Measurements from ENCODE around the gene GDF15. TPM values are rescaled to one million over a fixed set of nuclear protein-coding genes. Genes with fewer than 3 reads are reported as not detected.
"Not testable (repeated sequence)": the region's sequence is repeated elsewhere in the genome, so short reads cannot be mapped to it uniquely, and the experiment has no call there.

The GDF15 gene
- total RNA-seq, 2 donors from 2014 or later = 0.29 to 1.4 TPM

- Mint-ChIP-seq H3K9me3 (no peaks in the 10 kb centered on the region), H3K36me3 (no peaks in the 10 kb centered on the region), H3K27ac (no peak overlapping the region)
- DNase-seq (ENCODE audit: low spot score in 2 of 2) = no peak
- no peak for ATAC-seq
These were observed 13.1 kb downstream of the GDF15 start for GRCh38 chr19:18399008-18399407.

- ATAC-seq (peak in 1 of 2 donors; percentile 38), DNase-seq (ENCODE audit: low spot score in 2 of 2) (no peak)
- no peak overlapping the region for H3K27ac Mint-ChIP-seq
- H3K36me3 Mint-ChIP-seq = no peaks in the 10 kb centered on the region
- H3K9me3 Mint-ChIP-seq = no peaks in the 10 kb centered on the region
These were observed 15.7 kb downstream of the GDF15 start for GRCh38 chr19:18401580-18402112.

- not testable (repeated sequence) for DNase-seq (ENCODE audit: low spot score in 2 of 2); H3K27ac Mint-ChIP-seq; H3K9me3 Mint-ChIP-seq; H3K36me3 Mint-ChIP-seq; ATAC-seq
These were observed 16.7 kb downstream of the GDF15 start for GRCh38 chr19:18402455-18403248.

- not testable (repeated sequence) for H3K9me3 Mint-ChIP-seq; H3K36me3 Mint-ChIP-seq; ATAC-seq; DNase-seq (ENCODE audit: low spot score in 2 of 2); H3K27ac Mint-ChIP-seq
These were observed 19.8 kb downstream of the GDF15 start for GRCh38 chr19:18405754-18406153.

- H3K36me3 Mint-ChIP-seq = no peaks in the 10 kb centered on the region
- DNase-seq (ENCODE audit: low spot score in 2 of 2) = no peak
- no peaks in the 10 kb centered on the region for H3K9me3 Mint-ChIP-seq
- ATAC-seq = no peak
- no peak overlapping the region for H3K27ac Mint-ChIP-seq
These were observed 20.8 kb downstream of the GDF15 start for GRCh38 chr19:18406749-18407148.

- Mint-ChIP-seq H3K36me3 (no peaks in the 10 kb centered on the region), H3K27ac (no peak overlapping the region), H3K9me3 (no peaks in the 10 kb centered on the region)
- DNase-seq (ENCODE audit: low spot score in 2 of 2) = peak in 1 of 2 donors; percentile 49
- ATAC-seq = peak in 1 of 2 donors; percentile 33
These were observed 22.1 kb downstream of the GDF15 start for GRCh38 chr19:18408053-18408476.

- H3K36me3 Mint-ChIP-seq = no peaks in the 10 kb centered on the region
- H3K27ac Mint-ChIP-seq = no peak overlapping the region
- no peaks in the 10 kb centered on the region for H3K9me3 Mint-ChIP-seq
- DNase-seq (ENCODE audit: low spot score in 2 of 2) (no peak), ATAC-seq (no peak)
These were observed 26.8 kb downstream of the GDF15 start for GRCh38 chr19:18412610-18413239.

GRCh38 chr19:18414504-18415177, 28.7 kb downstream of the GDF15 start:
- H3K27ac Mint-ChIP-seq = no peak overlapping the region
- ATAC-seq (no peak), DNase-seq (ENCODE audit: low spot score in 2 of 2) (no peak)
- H3K36me3 Mint-ChIP-seq = peaks cover 0 to 6% of the 10 kb centered on the region in 2 donors
- H3K9me3 Mint-ChIP-seq = no peaks in the 10 kb centered on the region

GRCh38 chr19:18415178-18415867, 29.4 kb downstream of the GDF15 start:
- Mint-ChIP-seq H3K9me3 (no peaks in the 10 kb centered on the region), H3K27ac (no peak overlapping the region), H3K36me3 (peaks cover 0 to 6% of the 10 kb centered on the region in 2 donors)
- ATAC-seq (no peak), DNase-seq (ENCODE audit: low spot score in 2 of 2) (no peak)

- Mint-ChIP-seq H3K27ac (peak overlapping the region; percentile 61 to 66), H3K36me3 (peaks cover 0 to 6% of the 10 kb centered on the region in 2 donors), H3K9me3 (no peaks in the 10 kb centered on the region)
- peak; percentile 6 to 39 for ATAC-seq
- peak in 1 of 2 donors; percentile 64 for DNase-seq (ENCODE audit: low spot score in 2 of 2)
These were observed 30.9 kb downstream of the GDF15 start for GRCh38 chr19:18416778-18417249.

GRCh38 chr19:18417250-18418028, 31.5 kb downstream of the GDF15 start:
- DNase-seq (ENCODE audit: low spot score in 2 of 2) = peak in 1 of 2 donors; percentile 46
- H3K27ac Mint-ChIP-seq = peak overlapping the region; percentile 61 to 66
- H3K9me3 Mint-ChIP-seq = no peaks in the 10 kb centered on the region
- ATAC-seq = no peak
- peaks cover 0 to 6% of the 10 kb centered on the region in 2 donors for H3K36me3 Mint-ChIP-seq

- Mint-ChIP-seq H3K9me3 (no peaks in the 10 kb centered on the region), H3K36me3 (peaks cover 0 to 6% of the 10 kb centered on the region in 2 donors), H3K27ac (peak overlapping the region in 1 of 2 donors; percentile 74)
- DNase-seq (ENCODE audit: low spot score in 2 of 2) (peak in 1 of 2 donors; percentile 31), ATAC-seq (no peak)
These were observed 32.1 kb downstream of the GDF15 start for GRCh38 chr19:18418029-18418482.

- peaks cover 0 to 6% of the 10 kb centered on the region in 2 donors for H3K36me3 Mint-ChIP-seq
- peak; percentile 15 to 44 for ATAC-seq
- peak in 1 of 2 donors; percentile 30 for DNase-seq (ENCODE audit: low spot score in 2 of 2)
- H3K9me3 Mint-ChIP-seq = no peaks in the 10 kb centered on the region
- H3K27ac Mint-ChIP-seq = peak overlapping the region; percentile 68 to 74
These were observed 32.7 kb downstream of the GDF15 start for GRCh38 chr19:18418483-18419194.

GRCh38 chr19:18419195-18419698, 33.3 kb downstream of the GDF15 start, which contains the start of gene SSBP4:
TSS of gene SSBP4 (plus strand) at chr19:18419398. CDS start at chr19:18419649, 251 bp downstream.
- Mint-ChIP-seq H3K9me3 (no peaks in the 10 kb centered on the region), H3K36me3 (peaks cover 0 to 6% of the 10 kb centered on the region in 2 donors), H3K27ac (peak within 1 kb of the TSS; percentile 74 to 84)
- ATAC-seq (peak; percentile 57 to 62), DNase-seq (ENCODE audit: low spot score in 2 of 2) (peak in 1 of 2 donors; percentile 84)
